ENCODE data around the gene CMTM8. TPM values are rescaled to one million over a fixed set of nuclear protein-coding genes. Genes with fewer than 3 reads are reported as not detected.

CMTM8 gene
- total and polyA plus RNA-seq, 2 of the 8 experiments (the other 6 are each of a cell fraction or from before 2014, with no cell fraction given), result 10.5 to 22.4 TPM

- Histone ChIP-seq H2AK5ac (ENCODE audit: low read depth, low read length) (no peak overlapping the region), H4K20me1 (replicated peaks in 1 of 2; ENCODE audit: control insufficient read depth in 1 of 2, insufficient read depth in 2 of 2, low read length in 2 of 2) (no peaks in the 10 kb centered on the region), H2BK15ac (ENCODE audit: low read length) (no peak overlapping the region), H3K56ac (replicated peaks; ENCODE audit: insufficient read length, low read depth, low read length) (no peak overlapping the region), H3K27me3 (replicated peaks in 1 of 4; ENCODE audit: control insufficient read depth in 3 of 4, extremely low read depth in 1 of 4, insufficient read depth in 3 of 4, low read length in 3 of 4) (no peaks in the 10 kb centered on the region), H2BK120ac (replicated peaks; ENCODE audit: low read depth, low read length) (no peak overlapping the region), H2AFZ (ENCODE audit: low read length) (no peak overlapping the region), H3K79me1 (ENCODE audit: low read depth, low read length) (no peaks in the 10 kb centered on the region), H3K27ac (ENCODE audit: low read depth, low read length) (peak overlapping the region; percentile 17; the same call in 1 of the 2 replicates), H2BK20ac (ENCODE audit: low read length) (0 out of 2 replicates have a peak overlapping the region, but pooled peaks have one; percentile 55), H3K4me1 (replicated peaks in 1 of 4; ENCODE audit: control insufficient read depth in 3 of 4, insufficient read depth in 4 of 4, low read length in 3 of 4) (peaks cover 3 to 13% (median 12%) of the 10 kb centered on the region in 4 experiments; a peak in 5 of 7 replicates), H3K4me2 (ENCODE audit: insufficient read depth in 1 of 2, low read depth in 2 of 2, low read length in 2 of 2) (peak overlapping the region in 1 of 2 experiments; percentile 29; a peak in 2 of 4 replicates), H2BK5ac (ENCODE audit: low read depth, low read length) (0 out of 2 replicates have a peak overlapping the region, but pooled peaks have one; percentile 24), H3K18ac (ENCODE audit: extremely low read depth, low read length) (no peak overlapping the region), H3K4me3 (ENCODE audit: extremely low read depth in 1 of 4, insufficient read depth in 2 of 4, low read depth in 3 of 4, low read length in 4 of 4) (peak overlapping the region in 1 of 4 experiments; percentile 28; a peak in 1 of 8 replicates), H3K9ac (replicated peaks in 1 of 4; ENCODE audit: extremely low read depth in 1 of 4, low read depth in 3 of 4, low read length in 3 of 4) (no peak overlapping the region), H4K5ac (ENCODE audit: insufficient read length, low read depth, low read length) (no peak overlapping the region), H4K8ac (ENCODE audit: extremely low read depth, insufficient read depth, low read length) (no peak overlapping the region), H3K14ac (ENCODE audit: insufficient read length) (no peak overlapping the region), H4K91ac (replicated peaks; ENCODE audit: insufficient read length, low read length) (no peak overlapping the region), H3K79me2 (ENCODE audit: control insufficient read depth in 1 of 2, insufficient read depth in 2 of 2, low read length in 2 of 2) (no peaks in the 10 kb centered on the region), H2BK12ac (ENCODE audit: low read depth, low read length) (no peak overlapping the region; the same call in 1 of the 2 replicates), H3K23me2 (ENCODE audit: low read depth, low read length) (no peaks in the 10 kb centered on the region), H3K36me3 (ENCODE audit: control insufficient read depth in 2 of 4, insufficient read depth in 4 of 4, low read length in 3 of 4) (no peaks in the 10 kb centered on the region), H3K23ac (ENCODE audit: insufficient read length) (no peak overlapping the region), H3K9me3 (ENCODE audit: insufficient read depth in 2 of 2, low read depth in 1 of 2, low read length in 1 of 2) (no peaks in the 10 kb centered on the region), H3K4ac (replicated peaks; ENCODE audit: insufficient read length, low read depth, low read length) (no peak overlapping the region)
- 73% methylated on average over 2 of the region's 2 CpGs; no CpG with 5 or more reads in 1 of the 2 experiments for WGBS, 2 experiments (ENCODE audit: extremely low coverage in 1 of 2, insufficient coverage in 1 of 2, insufficient read length in 1 of 2, insufficient replicate concordance in 2 of 2, low coverage in 1 of 2, low lambda C conversion rate in 2 of 2, missing lambda C conversion rate in 1 of 2)
- ChIA-PET CTCF (ENCODE audit: partially characterized antibody) (interaction anchor here (0.7 to 1.6 kb wide), 4 partner anchors 14 to 172 kb away, joined by 3 to 7 read pairs (median 4); no protein-coding TSS in a partner anchor), POLR2A (ENCODE audit: partially characterized antibody) (no interaction called here)
- DNase-seq (ENCODE audit: low read depth in 1 of 2, low spot score in 2 of 2), result no peak
- peak; percentile 62 for FAIRE-seq
- peak; percentile 37; the same call in 1 of the 2 replicates for TF ChIP-seq SP1 (IDR thresholded peaks at IDR 0.05; ENCODE audit: low read depth, low read length)
- no peak for TF ChIP-seq TBP (IDR thresholded peaks at IDR 0.05; ENCODE audit: low read depth, low read length)
These were observed 110.7 kb downstream of the CMTM8 start for GRCh38 chr3:32349184-32349583.
